B cell (primary cell): ENCODE results near the gene SLC6A1. TPM values are rescaled to one million over a fixed set of nuclear protein-coding genes. Genes with fewer than 3 reads are reported as not detected.

Experiments
- ATAC-seq: fragments of 200-7000 bp; cut with Tn5 transposase; one replicate; pipeline ENCODE4 v1.10.0; 2021; ENCODE audit warnings: low read depth, mild to moderate bottlenecking, moderate number of reproducible peaks, moderate library complexity
- CTCF ChIA-PET: fragments of 350-600 bp; sonication (Branson Sonifier 250); formaldehyde crosslinking; loops from one replicate; lab custom pipeline; 2021; ENCODE audit warnings: antibody characterized with exemption, inconsistent platforms; lab: Charles Lee
- POLR2A ChIA-PET: fragments of 350-600 bp; sonication (Branson Sonifier 250); formaldehyde crosslinking; loops from one replicate; lab custom pipeline; 2021; ENCODE audit warnings: antibody characterized with exemption; lab: Charles Lee
- DNase-seq: peaks from one replicate; pipeline ENCODE4 v3.0.0; 2013
- H2AFZ ChIP-seq: 2 replicates; pipeline ENCODE4 v1.6.1; 2012; ENCODE audit warnings: mild to moderate bottlenecking, low read depth, low read length; ENCODE audit not compliant: insufficient read depth, poor library complexity, severe bottlenecking
- H3K27ac ChIP-seq, 2 donors: 1 replicate in 1 of 2; 2 replicates in 1 of 2; pipeline ENCODE4 v1.5.1; 2012 to 2013; ENCODE audit warnings: low read length in 2 of 2, mild to moderate bottlenecking in 2 of 2, moderate library complexity in 1 of 2
- H3K27me3 ChIP-seq, 4 experiments: fragments of 200-600 bp in 1 of 4; sonication (generic) in 1 of 4; replicated peaks in 1 of 4; 1 replicate in 2 of 4; 2 replicates in 2 of 4; pipeline versions ENCODE4 v1.6.1 to v1.7.0; 2013 to 2016; ENCODE audit warnings: low read length in 3 of 4, mild to moderate bottlenecking in 2 of 4, mixed read lengths in 1 of 4, moderate library complexity in 1 of 4; ENCODE audit not compliant: insufficient read depth in 4 of 4, control insufficient read depth in 3 of 4; ENCODE audit errors: control extremely low read depth in 1 of 4
- H3K36me3 ChIP-seq, 2 experiments: replicated peaks in 1 of 2; 1 replicate in 1 of 2; 2 replicates in 1 of 2; pipeline versions ENCODE4 v1.6.1 to v1.7.1; 2013; ENCODE audit warnings: low read length in 1 of 2; ENCODE audit not compliant: insufficient read depth in 2 of 2, control insufficient read depth in 1 of 2; ENCODE audit errors: control extremely low read depth in 1 of 2, extremely low read depth in 1 of 2
- H3K4me1 ChIP-seq, 2 donors: fragments of 200-600 bp in 1 of 2; sonication (generic) in 1 of 2; 1 replicate in 1 of 2; 2 replicates in 1 of 2; pipeline versions ENCODE4 v1.5.1 to v1.6.1; 2013 to 2017; ENCODE audit warnings: low read length in 2 of 2; ENCODE audit not compliant: control insufficient read depth in 2 of 2, insufficient read depth in 2 of 2
- H3K4me2 ChIP-seq: replicated peaks from 2 replicates; pipeline ENCODE3; 2012; ENCODE audit warnings: mild to moderate bottlenecking, low read depth, low read length; ENCODE audit not compliant: poor library complexity, severe bottlenecking
- H3K4me3 ChIP-seq, 5 experiments: fragments of 200-600 bp in 1 of 5; sonication (generic) in 1 of 5; 1 replicate in 3 of 5; 2 replicates in 2 of 5; pipeline versions ENCODE4 v1.5.1 to v1.7.0; 2011 to 2016; ENCODE audit warnings: low read length in 4 of 5, mild to moderate bottlenecking in 4 of 5, low read depth in 2 of 5, control low read depth in 1 of 5, moderate library complexity in 1 of 5; ENCODE audit not compliant: insufficient read depth in 1 of 5; ENCODE audit errors: control extremely low read depth in 1 of 5, extremely low read depth in 1 of 5
- H3K79me2 ChIP-seq: fragments of 200-600 bp; sonication (generic); one replicate; pipeline ENCODE4 v1.6.0; 2016; ENCODE audit warnings: low read length; ENCODE audit not compliant: control insufficient read depth, insufficient read depth
- H3K9ac ChIP-seq: fragments of 200-600 bp; sonication (generic); 2 replicates; pipeline ENCODE4 v1.6.1; 2017; ENCODE audit warnings: mild to moderate bottlenecking, low read length, moderate library complexity
- H3K9me3 ChIP-seq, 3 donors: one replicate each; pipeline versions ENCODE4 v1.6.1 to v1.7.1; 2013; ENCODE audit warnings: low read length in 2 of 3; ENCODE audit not compliant: control insufficient read depth in 2 of 3, insufficient read depth in 1 of 3; ENCODE audit errors: control extremely low read depth in 1 of 3
- H4K20me1 ChIP-seq: 2 replicates; pipeline ENCODE4 v1.6.0; 2012; ENCODE audit warnings: mild to moderate bottlenecking, low read length; ENCODE audit not compliant: insufficient read depth, control insufficient read depth, poor library complexity, severe bottlenecking
- H3K27ac Mint-ChIP-seq: one replicate; pipeline ENCODE4 v1.8.0; 2021; ENCODE audit warnings: mixed read lengths
- H3K27me3 Mint-ChIP-seq: one replicate; pipeline ENCODE4 v1.8.0; 2021; ENCODE audit warnings: mixed read lengths
- H3K4me1 Mint-ChIP-seq: one replicate; pipeline ENCODE4 v1.8.0; 2021; ENCODE audit warnings: mixed read lengths
- H3K4me3 Mint-ChIP-seq: one replicate; pipeline ENCODE4 v1.8.0; 2021; ENCODE audit warnings: mixed read lengths
- H3K9me3 Mint-ChIP-seq: one replicate; pipeline ENCODE4 v1.8.0; 2022; ENCODE audit warnings: mixed read lengths; ENCODE audit not compliant: insufficient read depth
- EZH2 ChIP-seq: IDR thresholded peaks from 2 replicates; pipeline ENCODE4 v1.6.1; 2012; ENCODE audit warnings: borderline replicate concordance, low read depth, mild to moderate bottlenecking, moderate library complexity, low read length; ENCODE audit not compliant: insufficient read depth, poor library complexity, severe bottlenecking
- WGBS: methylation state at CpG from one replicate; pipeline ENCODE4 v1.1.5; 2013; ENCODE audit warnings: missing lambda C conversion rate; ENCODE audit not compliant: insufficient coverage; 5-methylcytosine and 5-hydroxymethylcytosine counted together
- intact Hi-C: fragments of 100-400 bp; cut with micrococcal nuclease; formaldehyde crosslinking; loops from one replicate; pipeline ENCODE4 v1.10.0; 2022
- polyA plus RNA-seq: library from polyadenylated mRNA; depleted of rRNA; stranded (reverse); fragments of >200 nt; gene quantifications from 2 replicates; pipeline ENCODE4 v1.2.3, GENCODE V29; 2012
- total RNA-seq, 2 donors: library from RNA; stranded (reverse); fragments of 120-200 nt in 1 of 2; gene quantifications; 1 replicate in 1 of 2; 2 replicates in 1 of 2; pipeline versions ENCODE4 v1.2.3 to v1.2.4, GENCODE V29; 2013 to 2022
- TF ChIP-seq, protein P1 (sequence below): fragments of 200-600 bp; IDR thresholded peaks from one replicate; pipeline ENCODE4 v1.8.0; 2022; ENCODE audit warnings: antibody characterized with exemption, mild to moderate bottlenecking

SLC6A1 gene
- total and polyA plus RNA-seq, 2 donors (not counting 1 experiment from before 2014, with no cell fraction given): not detected

DNA sequence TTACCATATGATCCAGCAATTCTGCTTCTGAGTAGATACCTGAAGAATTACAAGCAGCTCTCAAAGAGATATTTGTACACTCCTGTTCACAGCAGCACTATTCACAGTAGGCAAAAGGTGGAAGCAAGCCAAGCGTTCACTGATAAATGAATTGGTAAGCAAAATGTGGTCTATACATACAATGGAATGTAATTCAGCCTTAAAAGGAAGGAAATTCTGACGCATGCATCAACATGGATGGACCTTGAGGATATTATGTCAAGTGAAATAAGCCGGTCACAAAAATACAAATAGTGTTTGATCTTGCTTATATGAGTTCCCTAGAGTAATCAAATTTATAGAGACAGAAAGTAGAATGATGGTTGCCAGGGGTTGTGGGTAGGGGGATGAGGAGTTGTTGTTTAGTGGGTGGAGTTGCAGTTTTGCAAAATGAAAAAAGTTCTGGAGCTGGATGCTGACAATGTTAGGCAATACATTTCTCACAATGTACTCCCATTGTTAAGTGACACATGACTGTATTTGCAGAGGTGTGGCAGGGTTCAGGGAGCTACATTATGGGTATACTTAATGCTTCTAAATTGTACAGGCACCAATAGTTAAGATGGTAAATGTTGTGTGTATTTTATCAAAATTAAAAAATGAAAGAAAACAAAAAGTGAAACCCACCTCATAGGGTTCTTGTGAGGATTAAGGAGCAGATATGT, 26.7 kb downstream of the SLC6A1 start:
- TF ChIP-seq EZH2: no peak
- TF ChIP-seq, protein P1, sequence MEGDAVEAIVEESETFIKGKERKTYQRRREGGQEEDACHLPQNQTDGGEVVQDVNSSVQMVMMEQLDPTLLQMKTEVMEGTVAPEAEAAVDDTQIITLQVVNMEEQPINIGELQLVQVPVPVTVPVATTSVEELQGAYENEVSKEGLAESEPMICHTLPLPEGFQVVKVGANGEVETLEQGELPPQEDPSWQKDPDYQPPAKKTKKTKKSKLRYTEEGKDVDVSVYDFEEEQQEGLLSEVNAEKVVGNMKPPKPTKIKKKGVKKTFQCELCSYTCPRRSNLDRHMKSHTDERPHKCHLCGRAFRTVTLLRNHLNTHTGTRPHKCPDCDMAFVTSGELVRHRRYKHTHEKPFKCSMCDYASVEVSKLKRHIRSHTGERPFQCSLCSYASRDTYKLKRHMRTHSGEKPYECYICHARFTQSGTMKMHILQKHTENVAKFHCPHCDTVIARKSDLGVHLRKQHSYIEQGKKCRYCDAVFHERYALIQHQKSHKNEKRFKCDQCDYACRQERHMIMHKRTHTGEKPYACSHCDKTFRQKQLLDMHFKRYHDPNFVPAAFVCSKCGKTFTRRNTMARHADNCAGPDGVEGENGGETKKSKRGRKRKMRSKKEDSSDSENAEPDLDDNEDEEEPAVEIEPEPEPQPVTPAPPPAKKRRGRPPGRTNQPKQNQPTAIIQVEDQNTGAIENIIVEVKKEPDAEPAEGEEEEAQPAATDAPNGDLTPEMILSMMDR: no peak
- H3K4me3 Mint-ChIP-seq: no peak overlapping the region
- Histone ChIP-seq H3K79me2 (no peaks in the 10 kb centered on the region), H3K9ac (no peak overlapping the region), H3K9me3 (no peaks in the 10 kb centered on the region), H3K27ac (no peak overlapping the region), H3K4me1 (no peaks in the 10 kb centered on the region), H3K4me3 (no peak overlapping the region), H4K20me1 (no peaks in the 10 kb centered on the region), H3K4me2 (no peak overlapping the region), H3K27me3 (peaks cover 0 to 8% (median 0%) of the 10 kb centered on the region in 4 experiments), H3K36me3 (no peaks in the 10 kb centered on the region), H2AFZ (no peak overlapping the region)
- no peaks in the 10 kb centered on the region for H3K4me1 Mint-ChIP-seq
- intact Hi-C loops: no loop called here
- CTCF ChIA-PET: no interaction called here
- peaks cover 2% of the 10 kb centered on the region for H3K9me3 Mint-ChIP-seq
- no peak for DNase-seq
- no peak overlapping the region for H3K27ac Mint-ChIP-seq
- no peak for ATAC-seq
- POLR2A ChIA-PET: no interaction called here
- 75% methylated on average over 2 of the region's 3 CpGs for WGBS
- peaks cover 31% of the 10 kb centered on the region for H3K27me3 Mint-ChIP-seq

DNA sequence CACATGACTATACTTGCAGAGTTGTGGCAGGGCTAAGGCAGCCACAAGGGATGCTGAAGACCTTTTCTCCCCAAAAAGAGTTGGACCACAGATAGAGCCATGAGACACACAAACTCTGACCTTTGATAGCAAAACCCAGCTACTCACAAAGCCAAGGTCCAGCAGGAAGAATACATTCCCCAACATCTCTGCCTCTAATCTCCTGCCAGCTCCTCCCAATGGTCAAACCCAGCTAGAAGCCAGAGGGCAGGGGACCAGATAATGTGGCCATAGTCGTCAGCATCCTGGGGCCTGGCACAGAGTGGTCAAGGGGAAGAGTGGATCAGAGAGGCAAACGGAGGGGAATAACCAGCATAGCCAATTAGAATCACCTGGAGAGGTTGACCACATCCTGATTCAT, 28.2 kb downstream of the SLC6A1 start:
- peaks cover 24% of the 10 kb centered on the region for H3K27me3 Mint-ChIP-seq
- CTCF ChIA-PET: no interaction called here
- no CpG with 5 or more reads among the region's 2 CpGs for WGBS

More for the DNA sequence above, 28.2 kb downstream of the SLC6A1 start:
- Histone ChIP-seq H3K4me2 (no peak overlapping the region), H3K9ac (no peak overlapping the region), H3K4me1 (no peaks in the 10 kb centered on the region), H3K36me3 (no peaks in the 10 kb centered on the region), H3K27ac (no peak overlapping the region), H3K4me3 (no peak overlapping the region), H3K9me3 (peaks cover 0 to 3% (median 0%) of the 10 kb centered on the region in 3 donors), H3K79me2 (no peaks in the 10 kb centered on the region), H4K20me1 (no peaks in the 10 kb centered on the region), H3K27me3 (peaks cover 0 to 8% (median 0%) of the 10 kb centered on the region in 4 experiments), H2AFZ (no peak overlapping the region)
- ATAC-seq (no peak), DNase-seq (no peak)
- no peak overlapping the region for H3K4me3 Mint-ChIP-seq
- no peak for TF ChIP-seq EZH2
- TF ChIP-seq, protein P1: no peak
- no peaks in the 10 kb centered on the region for H3K4me1 Mint-ChIP-seq
- H3K9me3 Mint-ChIP-seq: no peaks in the 10 kb centered on the region
- H3K27ac Mint-ChIP-seq: no peak overlapping the region
- intact Hi-C loops: no loop called here
- POLR2A ChIA-PET: no interaction called here
